ENCODE results near the gene WDR86. TPM values are rescaled to one million over a fixed set of nuclear protein-coding genes. Genes with fewer than 3 reads are reported as not detected.

Gene WDR86
- total RNA-seq, 1 donor from 2014 or later, result 57.0 TPM

DNA sequence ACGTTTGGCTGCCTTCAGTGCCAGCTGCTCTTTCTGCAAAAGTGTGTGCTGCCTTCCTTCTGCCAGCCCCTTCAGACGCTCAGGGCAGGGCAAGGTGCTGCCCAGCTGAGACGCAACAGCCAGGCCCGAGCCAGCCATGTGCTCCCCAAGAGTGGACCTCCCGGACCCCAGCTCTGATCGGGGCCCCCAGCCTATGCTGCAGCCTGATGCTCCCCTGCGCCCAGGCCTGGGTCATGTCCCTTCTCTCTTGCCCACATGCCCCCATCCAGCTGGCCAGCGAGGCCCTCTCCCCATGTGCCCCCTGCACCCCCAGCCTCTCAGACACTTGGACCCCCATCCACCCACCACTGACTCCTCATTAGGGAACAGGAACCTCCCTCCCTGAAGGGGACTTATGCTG, 17.8 kb downstream of the WDR86 start:
- Mint-ChIP-seq H3K9me3 (ENCODE audit: unreplicated experiment) (no peaks in the 10 kb centered on the region), H3K27ac (ENCODE audit: unreplicated experiment) (no peak overlapping the region), H3K27me3 (ENCODE audit: unreplicated experiment) (peaks cover 7% of the 10 kb centered on the region), H3K4me3 (ENCODE audit: unreplicated experiment) (no peak overlapping the region), H3K4me1 (ENCODE audit: unreplicated experiment) (no peaks in the 10 kb centered on the region), H3K36me3 (ENCODE audit: low read depth, unreplicated experiment) (peaks cover 32% of the 10 kb centered on the region)
- no peak for DNase-seq (ENCODE audit: low spot score)
- no peak for TF ChIP-seq CTCF (IDR thresholded peaks at IDR 0.05; ENCODE audit: unreplicated experiment)

- H3K27ac Mint-ChIP-seq (ENCODE audit: unreplicated experiment), result peak overlapping the region; percentile 24
- H3K27me3 Mint-ChIP-seq (ENCODE audit: unreplicated experiment), result peaks cover 10% of the 10 kb centered on the region
- no peak for DNase-seq (ENCODE audit: low spot score)
- peaks cover 32% of the 10 kb centered on the region for H3K36me3 Mint-ChIP-seq (ENCODE audit: low read depth, unreplicated experiment)
- no peak overlapping the region for H3K4me3 Mint-ChIP-seq (ENCODE audit: unreplicated experiment)
- no peaks in the 10 kb centered on the region for H3K9me3 Mint-ChIP-seq (ENCODE audit: unreplicated experiment)
- peaks cover 2% of the 10 kb centered on the region for H3K4me1 Mint-ChIP-seq (ENCODE audit: unreplicated experiment)
- TF ChIP-seq CTCF (IDR thresholded peaks at IDR 0.05; ENCODE audit: unreplicated experiment), result no peak
These were observed 18.5 kb downstream of the WDR86 start for GRCh38 chr7:151391358-151391730.

- no peak for DNase-seq (ENCODE audit: low spot score)
- no peaks in the 10 kb centered on the region for H3K9me3 Mint-ChIP-seq (ENCODE audit: unreplicated experiment)
- H3K4me1 Mint-ChIP-seq (ENCODE audit: unreplicated experiment), result peaks cover 2% of the 10 kb centered on the region
- peaks cover 10% of the 10 kb centered on the region for H3K27me3 Mint-ChIP-seq (ENCODE audit: unreplicated experiment)
- no peak for TF ChIP-seq CTCF (IDR thresholded peaks at IDR 0.05; ENCODE audit: unreplicated experiment)
- H3K36me3 Mint-ChIP-seq (ENCODE audit: low read depth, unreplicated experiment), result peaks cover 32% of the 10 kb centered on the region
- no peak overlapping the region for H3K27ac Mint-ChIP-seq (ENCODE audit: unreplicated experiment)
- peak overlapping the region; percentile 48 for H3K4me3 Mint-ChIP-seq (ENCODE audit: unreplicated experiment)
These were observed 19.1 kb downstream of the WDR86 start for GRCh38 chr7:151390598-151391357.

DNA sequence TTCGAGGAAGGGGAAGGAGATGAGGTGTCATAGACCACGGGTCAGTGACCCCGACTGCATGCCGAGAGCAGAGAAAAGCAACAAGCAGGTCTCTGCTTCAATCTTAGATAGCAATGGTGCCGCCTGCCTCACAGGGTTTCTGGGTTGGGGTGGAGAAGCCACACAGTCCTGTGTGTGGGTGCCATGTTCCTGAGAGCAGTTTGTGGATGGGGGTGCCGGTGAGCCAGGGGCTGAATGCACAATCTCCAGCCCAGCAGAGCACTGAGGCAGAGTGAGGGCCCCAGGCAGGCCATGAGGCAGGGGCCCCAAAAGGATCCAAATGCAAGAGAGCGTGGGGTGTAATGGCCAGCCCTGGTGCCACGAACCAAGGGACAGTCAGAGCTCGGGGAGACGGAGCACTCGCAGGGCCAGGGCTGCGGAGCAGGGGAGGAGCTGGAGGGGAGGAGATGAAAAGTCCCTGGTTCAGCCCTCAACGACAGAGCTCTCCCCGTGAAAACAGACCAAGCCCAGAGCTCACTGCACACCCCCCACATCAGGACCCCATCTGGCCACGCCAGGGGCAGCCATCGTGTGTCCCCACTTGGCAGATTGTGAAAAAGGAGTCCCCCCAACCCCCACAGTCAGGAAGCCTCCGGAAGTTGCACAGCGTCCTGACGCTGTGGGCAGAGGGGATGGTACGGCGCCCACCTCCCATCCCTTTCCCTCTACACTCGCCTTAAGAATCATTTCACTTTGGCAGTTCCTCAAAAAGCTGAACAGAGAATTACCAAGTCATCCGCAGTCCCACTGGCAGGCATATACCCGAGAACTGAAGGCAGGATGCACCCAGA, 19.9 kb downstream of the WDR86 start:
- TF ChIP-seq CTCF (IDR thresholded peaks at IDR 0.05; ENCODE audit: unreplicated experiment), result no peak
- Mint-ChIP-seq H3K4me1 (ENCODE audit: unreplicated experiment) (peaks cover 2% of the 10 kb centered on the region), H3K36me3 (ENCODE audit: low read depth, unreplicated experiment) (peaks cover 27% of the 10 kb centered on the region), H3K4me3 (ENCODE audit: unreplicated experiment) (peak overlapping the region; percentile 48), H3K27ac (ENCODE audit: unreplicated experiment) (no peak overlapping the region), H3K9me3 (ENCODE audit: unreplicated experiment) (no peaks in the 10 kb centered on the region), H3K27me3 (ENCODE audit: unreplicated experiment) (peaks cover 10% of the 10 kb centered on the region)
- no peak for DNase-seq (ENCODE audit: low spot score)

All from endothelial cell (in vitro differentiated cells).